ENCODE results near the gene GARIN1A. TPM values are rescaled to one million over a fixed set of nuclear protein-coding genes. Genes with fewer than 3 reads are reported as not detected.
A peak's percentile ranks its signal among the peaks of the same experiment; 100 is the strongest.

GARIN1A gene
- total and polyA plus RNA-seq, 2 of the 8 experiments (the other 6 are each of a cell fraction or from before 2014, with no cell fraction given) = 0.34 TPM; not detected in 1

DNA sequence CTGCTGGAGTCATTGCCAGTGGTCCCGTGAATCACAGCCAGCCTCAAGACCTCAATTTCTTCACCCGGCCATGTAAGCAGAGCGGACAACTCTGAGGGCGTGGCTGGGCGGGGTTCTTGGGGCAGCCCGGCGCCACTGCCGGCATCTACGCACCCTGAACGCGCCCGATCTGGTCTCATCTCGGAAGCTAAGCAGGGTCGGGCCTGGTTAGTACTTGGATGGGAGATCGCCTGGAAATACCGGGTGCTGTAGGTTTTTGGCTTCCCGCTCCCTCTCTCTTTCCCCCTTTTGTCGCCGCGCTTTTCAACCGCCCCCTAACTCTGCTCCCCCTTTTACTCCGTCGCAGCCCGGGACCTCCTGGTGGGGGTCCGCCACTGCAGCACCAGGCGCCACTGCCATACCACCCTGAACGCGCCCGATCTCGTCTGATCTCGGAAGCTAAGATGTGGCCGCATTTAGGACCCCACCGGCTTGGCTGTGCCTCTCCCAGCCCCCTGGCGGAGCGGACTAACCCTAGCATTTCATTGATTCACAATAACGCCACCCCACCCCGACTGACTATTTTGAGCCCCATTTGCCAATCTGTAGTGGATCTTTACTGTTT lies 25.3 kb downstream of the GARIN1A start (continued):
- no peak for TF ChIP-seq BRCA1 (IDR thresholded peaks at IDR 0.05; ENCODE audit: low read depth, low read length)
- peak; percentile 56; the same call in 1 of the 2 replicates for TF ChIP-seq SP4 (IDR thresholded peaks at IDR 0.05; ENCODE audit: low read length)
- no peak for TF ChIP-seq GABPA (IDR thresholded peaks at IDR 0.05; ENCODE audit: borderline replicate concordance, insufficient read depth, low read length)
- TF ChIP-seq SIRT6 (IDR thresholded peaks at IDR 0.05; ENCODE audit: low read length) = no peak
- TF ChIP-seq, protein P1, sequence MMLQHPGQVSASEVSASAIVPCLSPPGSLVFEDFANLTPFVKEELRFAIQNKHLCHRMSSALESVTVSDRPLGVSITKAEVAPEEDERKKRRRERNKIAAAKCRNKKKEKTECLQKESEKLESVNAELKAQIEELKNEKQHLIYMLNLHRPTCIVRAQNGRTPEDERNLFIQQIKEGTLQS (IDR thresholded peaks at IDR 0.05; ENCODE audit: insufficient read depth, low read depth, low read length) = no peak
- TF ChIP-seq, protein P2, sequence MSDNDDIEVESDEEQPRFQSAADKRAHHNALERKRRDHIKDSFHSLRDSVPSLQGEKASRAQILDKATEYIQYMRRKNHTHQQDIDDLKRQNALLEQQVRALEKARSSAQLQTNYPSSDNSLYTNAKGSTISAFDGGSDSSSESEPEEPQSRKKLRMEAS (IDR thresholded peaks at IDR 0.05) = no peak
- 0 out of 2 replicates have a peak, but pooled peaks have one; percentile 4 for TF ChIP-seq JUND (IDR thresholded peaks at IDR 0.05; ENCODE audit: low read length)
- no peak for TF ChIP-seq GTF2F1 (IDR thresholded peaks at IDR 0.05; ENCODE audit: borderline replicate concordance, low read depth, low read length)
- peak; percentile 23 to 31 for TF ChIP-seq RAD21 (IDR thresholded peaks at IDR 0.05 in 1 of 2, conservative IDR thresholded peaks at IDR 0.05 in 1 of 2; ENCODE audit: low read depth in 2 of 2, low read length in 2 of 2)
- no peak for TF ChIP-seq EP300 (IDR thresholded peaks at IDR 0.05; ENCODE audit: borderline replicate concordance in 1 of 2, low read depth in 2 of 2, low read length in 2 of 2)
- TF ChIP-seq BACH1 (IDR thresholded peaks at IDR 0.05; ENCODE audit: low read length) = no peak
- TF ChIP-seq PHF8 (conservative IDR thresholded peaks at IDR 0.05; ENCODE audit: low read depth, low read length) = peak; percentile 71
- no peak for TF ChIP-seq YY1 (IDR thresholded peaks at IDR 0.05; ENCODE audit: low read depth, low read length)
- TF ChIP-seq FOSL1 (IDR thresholded peaks at IDR 0.05; ENCODE audit: insufficient read depth, low read depth, low read length) = no peak
- no peak for TF ChIP-seq ZNF274 (IDR thresholded peaks at IDR 0.05; ENCODE audit: borderline replicate concordance, extremely low read depth, low read length)
- TF ChIP-seq SIX5 (IDR thresholded peaks at IDR 0.05; ENCODE audit: low read depth, low read length) = no peak
- peak; percentile 96 for TF ChIP-seq TBP (IDR thresholded peaks at IDR 0.05; ENCODE audit: low read depth, low read length)
- 0 out of 2 replicates have a peak, but pooled peaks have one; percentile 54 for TF ChIP-seq POU5F1 (IDR thresholded peaks at IDR 0.05; ENCODE audit: low read depth, low read length)
- peak; percentile 30 for TF ChIP-seq NANOG (IDR thresholded peaks at IDR 0.05; ENCODE audit: insufficient read depth, low read depth, low read length, poor library complexity, severe bottlenecking)
- TF ChIP-seq CTBP2 (IDR thresholded peaks at IDR 0.05; ENCODE audit: borderline replicate concordance, insufficient read depth, insufficient read length, low read length) = no peak
- peak; percentile 59; the same call in 1 of the 2 replicates for TF ChIP-seq TAF1 (IDR thresholded peaks at IDR 0.05; ENCODE audit: low read depth, low read length)
- TF ChIP-seq RNF2 (IDR thresholded peaks at IDR 0.05; ENCODE audit: borderline replicate concordance, low read depth, low read length, missing control alignments, poor library complexity, severe bottlenecking) = no peak
- TF ChIP-seq MAFK (IDR thresholded peaks at IDR 0.05; ENCODE audit: low read depth, low read length) = no peak
- TF ChIP-seq ASH2L (IDR thresholded peaks at IDR 0.05; ENCODE audit: low read length) = peak; percentile 95

Data from H1 (cell line).